IMR-90 (cell line): ENCODE measurements around the gene TIAM2.

ENCODE experiments used
- RAD21 ChIP-seq: IDR thresholded peaks from 2 replicates; pipeline ENCODE4 v1.6.1; 2012; ENCODE audit warnings: low read length, improper control_type of control experiment
- RFX5 ChIP-seq: IDR thresholded peaks from 2 replicates; pipeline ENCODE4 v1.8.0; 2012; ENCODE audit warnings: low read depth, mild to moderate bottlenecking, low read length, moderate library complexity
- SMC3 ChIP-seq: fragments of 150-350 bp; IDR thresholded peaks from 2 replicates; pipeline ENCODE4 v1.6.1; 2016; ENCODE audit warnings: low read depth, mild to moderate bottlenecking, antibody characterized with exemption, low read length, moderate library complexity

- TF ChIP-seq SMC3: no peak
- no peak for TF ChIP-seq RAD21
- TF ChIP-seq RFX5: no peak
These were observed 193.8 kb downstream of the TIAM2 start for GRCh38 chr6:155188707-155189496.
